ENCODE results near the gene AATK.

Gene AATK

DNA sequence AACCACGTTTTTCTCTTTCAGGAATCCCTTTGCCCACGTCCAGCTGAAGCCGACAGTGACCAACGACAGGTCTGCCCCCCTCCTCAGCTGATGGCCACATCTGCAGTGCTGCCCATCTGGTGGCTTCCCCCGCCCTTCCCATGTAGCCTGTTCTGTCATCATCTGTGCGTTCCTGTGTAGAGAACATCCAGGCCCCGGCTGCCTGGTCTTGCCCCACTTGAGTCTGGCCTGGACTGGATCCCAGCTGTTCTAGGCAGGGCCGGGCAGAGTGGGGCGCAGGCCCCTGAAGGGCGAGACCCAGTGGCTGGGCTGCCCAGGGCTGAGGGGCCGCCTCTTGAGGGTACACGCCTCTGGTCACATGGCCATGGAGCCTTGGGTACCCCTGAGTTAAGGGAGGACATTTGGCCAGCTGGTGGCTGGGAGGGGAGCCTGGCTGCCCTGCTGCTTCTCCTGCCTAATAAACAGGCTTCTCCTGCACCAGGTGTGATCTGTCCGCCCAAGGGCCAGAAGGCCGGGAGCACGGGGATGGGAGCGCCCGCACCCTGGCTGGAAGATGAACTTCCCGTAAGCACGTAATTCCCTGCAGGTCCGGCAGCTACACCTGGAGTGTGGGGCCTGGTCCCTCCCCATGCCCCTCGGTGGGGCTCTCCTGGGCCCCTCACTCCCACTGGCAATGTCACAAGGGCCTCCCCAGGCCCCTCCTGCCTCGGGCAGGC is 50.1 kb downstream of the AATK start:
- Histone ChIP-seq H3K9me3 (ENCODE audit: severe bottlenecking) (no peaks in the 10 kb centered on the region), H3K4me3 (ENCODE audit: severe bottlenecking) (no peak overlapping the region), H3K36me3 (ENCODE audit: low read depth) (peaks cover 4% of the 10 kb centered on the region; the same call in 1 of the 2 replicates), H3K27ac (ENCODE audit: poor library complexity, severe bottlenecking) (no peak overlapping the region), H3K4me1 (ENCODE audit: insufficient read depth, poor library complexity, severe bottlenecking) (no peaks in the 10 kb centered on the region), H3K27me3 (ENCODE audit: insufficient read depth, poor library complexity, severe bottlenecking) (no peaks in the 10 kb centered on the region)
- TF ChIP-seq, protein P1, sequence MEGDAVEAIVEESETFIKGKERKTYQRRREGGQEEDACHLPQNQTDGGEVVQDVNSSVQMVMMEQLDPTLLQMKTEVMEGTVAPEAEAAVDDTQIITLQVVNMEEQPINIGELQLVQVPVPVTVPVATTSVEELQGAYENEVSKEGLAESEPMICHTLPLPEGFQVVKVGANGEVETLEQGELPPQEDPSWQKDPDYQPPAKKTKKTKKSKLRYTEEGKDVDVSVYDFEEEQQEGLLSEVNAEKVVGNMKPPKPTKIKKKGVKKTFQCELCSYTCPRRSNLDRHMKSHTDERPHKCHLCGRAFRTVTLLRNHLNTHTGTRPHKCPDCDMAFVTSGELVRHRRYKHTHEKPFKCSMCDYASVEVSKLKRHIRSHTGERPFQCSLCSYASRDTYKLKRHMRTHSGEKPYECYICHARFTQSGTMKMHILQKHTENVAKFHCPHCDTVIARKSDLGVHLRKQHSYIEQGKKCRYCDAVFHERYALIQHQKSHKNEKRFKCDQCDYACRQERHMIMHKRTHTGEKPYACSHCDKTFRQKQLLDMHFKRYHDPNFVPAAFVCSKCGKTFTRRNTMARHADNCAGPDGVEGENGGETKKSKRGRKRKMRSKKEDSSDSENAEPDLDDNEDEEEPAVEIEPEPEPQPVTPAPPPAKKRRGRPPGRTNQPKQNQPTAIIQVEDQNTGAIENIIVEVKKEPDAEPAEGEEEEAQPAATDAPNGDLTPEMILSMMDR (IDR thresholded peaks at IDR 0.05; ENCODE audit: poor library complexity, severe bottlenecking) = no peak
- DNase-seq (ENCODE audit: low spot score) (no peak), ATAC-seq (ENCODE audit: low read depth) (no peak)

DNA sequence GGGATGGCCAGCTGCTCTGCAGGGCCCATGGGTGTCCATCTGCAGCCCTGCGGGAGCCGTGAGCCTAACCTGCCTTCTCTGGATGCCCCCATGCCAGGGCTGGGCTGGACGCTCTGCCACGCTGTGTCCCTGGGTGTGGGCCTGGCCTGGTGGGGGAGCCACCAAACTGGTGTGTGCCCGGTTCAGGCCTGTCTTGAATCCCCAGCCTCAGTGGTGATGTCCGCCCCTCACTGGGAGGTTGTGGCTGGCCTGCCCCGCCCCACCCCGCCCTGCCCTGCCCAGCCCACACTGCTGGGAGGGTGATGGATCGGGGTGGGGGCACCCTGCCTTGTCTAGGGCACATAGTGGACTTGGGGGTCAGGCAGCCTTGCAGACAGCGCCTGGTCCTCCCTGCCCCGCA is 50.8 kb downstream of the AATK start:
- Histone ChIP-seq H3K27ac (ENCODE audit: poor library complexity, severe bottlenecking) (no peak overlapping the region), H3K9me3 (ENCODE audit: severe bottlenecking) (no peaks in the 10 kb centered on the region), H3K4me3 (ENCODE audit: severe bottlenecking) (no peak overlapping the region), H3K4me1 (ENCODE audit: insufficient read depth, poor library complexity, severe bottlenecking) (no peaks in the 10 kb centered on the region), H3K27me3 (ENCODE audit: insufficient read depth, poor library complexity, severe bottlenecking) (no peaks in the 10 kb centered on the region), H3K36me3 (ENCODE audit: low read depth) (peaks cover 11% of the 10 kb centered on the region)
- ATAC-seq (ENCODE audit: low read depth) (no peak), DNase-seq (ENCODE audit: low spot score) (no peak)
- TF ChIP-seq, protein P1 (IDR thresholded peaks at IDR 0.05; ENCODE audit: poor library complexity, severe bottlenecking) = no peak

DNA sequence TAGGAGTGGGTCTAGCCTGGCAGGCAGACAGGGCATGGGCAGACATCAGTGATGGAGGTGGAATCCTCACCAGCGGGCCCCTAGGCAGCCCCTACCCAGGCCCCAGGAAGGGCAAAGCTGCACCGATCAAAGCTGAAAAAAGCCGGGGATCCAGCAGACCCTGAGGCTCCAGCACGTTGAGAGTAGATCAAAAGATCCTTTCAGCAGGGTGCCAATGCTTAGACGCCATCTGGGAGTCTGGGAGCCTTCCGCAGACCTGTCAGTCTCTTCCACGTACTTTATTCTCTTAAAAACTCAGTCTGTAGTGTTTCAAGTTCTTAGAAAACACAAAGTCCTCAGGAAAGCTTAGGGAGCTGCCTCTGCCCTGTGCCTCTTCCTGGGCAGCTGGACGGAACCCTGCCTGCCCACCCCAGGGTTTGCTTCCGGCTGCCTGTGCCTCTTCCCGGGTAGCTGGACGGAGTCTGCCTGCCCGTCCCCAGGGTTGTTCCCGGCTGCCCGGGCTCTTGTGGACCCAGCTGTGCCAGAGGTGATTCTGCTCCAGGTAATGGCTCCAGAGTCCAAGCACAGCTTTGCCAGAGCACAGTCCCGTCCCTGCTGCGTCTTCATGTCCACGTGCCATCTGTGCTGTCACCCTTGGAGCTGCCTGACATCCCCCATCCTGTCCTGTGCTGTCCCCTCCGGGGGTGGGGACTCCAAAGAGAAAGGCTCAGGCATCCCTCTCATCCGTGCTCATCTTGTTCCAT is 51.5 kb downstream of the AATK start:
- Histone ChIP-seq H3K27ac (ENCODE audit: poor library complexity, severe bottlenecking) (no peak overlapping the region), H3K4me3 (ENCODE audit: severe bottlenecking) (no peak overlapping the region), H3K9me3 (ENCODE audit: severe bottlenecking) (no peaks in the 10 kb centered on the region), H3K4me1 (ENCODE audit: insufficient read depth, poor library complexity, severe bottlenecking) (no peaks in the 10 kb centered on the region), H3K27me3 (ENCODE audit: insufficient read depth, poor library complexity, severe bottlenecking) (no peaks in the 10 kb centered on the region), H3K36me3 (ENCODE audit: low read depth) (peaks cover 18% of the 10 kb centered on the region)
- DNase-seq (ENCODE audit: low spot score) (no peak), ATAC-seq (ENCODE audit: low read depth) (no peak)
- TF ChIP-seq, protein P1 (IDR thresholded peaks at IDR 0.05; ENCODE audit: poor library complexity, severe bottlenecking) = no peak

DNA sequence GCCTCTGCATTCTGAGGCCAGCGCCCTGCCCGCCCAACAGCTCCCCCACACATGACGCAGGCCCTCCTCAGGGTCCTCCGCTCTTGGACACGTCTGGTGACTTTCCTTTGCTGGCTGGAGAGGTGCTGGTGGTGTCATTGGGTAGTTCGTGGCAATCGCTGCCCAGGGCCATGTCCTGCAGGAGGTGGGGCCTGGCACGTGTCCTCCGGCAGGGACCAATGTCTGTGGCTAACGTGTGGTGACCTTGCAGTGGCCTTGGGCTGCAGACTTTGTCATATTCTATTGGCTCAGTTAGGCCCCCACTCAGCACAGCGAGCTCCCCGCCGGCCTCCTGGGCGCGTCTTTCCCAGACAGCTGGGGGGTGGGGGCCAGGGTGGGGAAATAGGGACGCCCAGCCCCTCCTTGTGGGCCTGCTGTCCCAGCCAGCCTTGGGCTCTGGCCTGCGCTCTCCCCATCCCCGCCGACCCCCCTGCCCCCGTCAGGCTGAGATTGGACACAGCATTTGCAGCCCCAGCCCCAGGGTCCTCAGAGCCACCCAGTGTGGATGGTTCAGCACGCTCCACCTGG is 52.8 kb downstream of the AATK start:
- no peaks in the 10 kb centered on the region for H3K9me3 ChIP-seq (ENCODE audit: severe bottlenecking)
- TF ChIP-seq, protein P1 (IDR thresholded peaks at IDR 0.05; ENCODE audit: poor library complexity, severe bottlenecking) = no peak
- no peaks in the 10 kb centered on the region for H3K4me1 ChIP-seq (ENCODE audit: insufficient read depth, poor library complexity, severe bottlenecking)
- no peak overlapping the region for H3K27ac ChIP-seq (ENCODE audit: poor library complexity, severe bottlenecking)
- peaks cover 25% of the 10 kb centered on the region for H3K36me3 ChIP-seq (ENCODE audit: low read depth)
- no peaks in the 10 kb centered on the region for H3K27me3 ChIP-seq (ENCODE audit: insufficient read depth, poor library complexity, severe bottlenecking)
- no peak overlapping the region for H3K4me3 ChIP-seq (ENCODE audit: severe bottlenecking)
- no peak for ATAC-seq (ENCODE audit: low read depth)
- DNase-seq (ENCODE audit: low spot score) = no peak
